HUES64 (cell line): ENCODE data around the gene RASA2.

Source experiments
- H3K27ac ChIP-seq: 2 replicates; pipeline ENCODE4 v1.7.0; 2013; ENCODE audit warnings: low read depth, low read length, inconsistent platforms
- H3K27me3 ChIP-seq: 2 replicates; pipeline ENCODE4 v1.6.1; 2013; ENCODE audit warnings: mild to moderate bottlenecking, low read length; ENCODE audit not compliant: insufficient read depth
- H3K36me3 ChIP-seq: 2 replicates; pipeline ENCODE4 v1.6.1; 2013; ENCODE audit warnings: mild to moderate bottlenecking, low read length; ENCODE audit not compliant: insufficient read depth
- H3K4me1 ChIP-seq: 2 replicates; pipeline ENCODE4 v1.6.1; 2013; ENCODE audit warnings: mild to moderate bottlenecking, low read length, moderate library complexity; ENCODE audit not compliant: insufficient read depth
- H3K4me3 ChIP-seq: 2 replicates; pipeline ENCODE4 v1.5.1; 2013; ENCODE audit warnings: mild to moderate bottlenecking, low read length, moderate library complexity
- H3K9ac ChIP-seq: 2 replicates; pipeline ENCODE4 v1.6.1; 2013; ENCODE audit warnings: mild to moderate bottlenecking, low read depth, low read length
- H3K9me3 ChIP-seq: 2 replicates; pipeline ENCODE4 v1.6.1; 2013; ENCODE audit warnings: low read depth, low read length; ENCODE audit not compliant: insufficient read depth
- WGBS: fragments of 150-250, 120-280 bp; methylation state at CpG from one replicate; pipeline ENCODE4 v1.1.7; 2013; ENCODE audit warnings: missing lambda C conversion rate; 5-methylcytosine and 5-hydroxymethylcytosine counted together

Gene RASA2

GRCh38 chr3:141539431-141540187, 52.8 kb downstream of the RASA2 start:
- 91% methylated on average over 5 of the region's 5 CpGs for WGBS
- Histone ChIP-seq H3K9me3 (peaks cover 7% of the 10 kb centered on the region; the same call in 1 of the 2 replicates), H3K27ac (no peak overlapping the region), H3K27me3 (no peaks in the 10 kb centered on the region), H3K9ac (no peak overlapping the region), H3K4me1 (no peaks in the 10 kb centered on the region), H3K4me3 (no peak overlapping the region), H3K36me3 (peaks cover 34% of the 10 kb centered on the region)

GRCh38 chr3:141540531-141540930, 53.7 kb downstream of the RASA2 start:
- Histone ChIP-seq H3K4me3 (no peak overlapping the region), H3K9ac (no peak overlapping the region), H3K27ac (no peak overlapping the region), H3K9me3 (peaks cover 2% of the 10 kb centered on the region; the same call in 1 of the 2 replicates), H3K36me3 (peaks cover 32% of the 10 kb centered on the region), H3K4me1 (no peaks in the 10 kb centered on the region), H3K27me3 (no peaks in the 10 kb centered on the region)
- 95% methylated on average over 2 of the region's 2 CpGs for WGBS

GRCh38 chr3:141542202-141542969, 55.6 kb downstream of the RASA2 start:
- no peak overlapping the region for H3K27ac ChIP-seq
- no peak overlapping the region for H3K4me3 ChIP-seq
- no peaks in the 10 kb centered on the region for H3K27me3 ChIP-seq
- H3K36me3 ChIP-seq: peaks cover 28% of the 10 kb centered on the region; the same call in 1 of the 2 replicates
- 93% methylated on average over 2 of the region's 2 CpGs for WGBS
- no peaks in the 10 kb centered on the region; the same call in 1 of the 2 replicates for H3K9me3 ChIP-seq
- H3K4me1 ChIP-seq: no peaks in the 10 kb centered on the region
- H3K9ac ChIP-seq: no peak overlapping the region

DNA sequence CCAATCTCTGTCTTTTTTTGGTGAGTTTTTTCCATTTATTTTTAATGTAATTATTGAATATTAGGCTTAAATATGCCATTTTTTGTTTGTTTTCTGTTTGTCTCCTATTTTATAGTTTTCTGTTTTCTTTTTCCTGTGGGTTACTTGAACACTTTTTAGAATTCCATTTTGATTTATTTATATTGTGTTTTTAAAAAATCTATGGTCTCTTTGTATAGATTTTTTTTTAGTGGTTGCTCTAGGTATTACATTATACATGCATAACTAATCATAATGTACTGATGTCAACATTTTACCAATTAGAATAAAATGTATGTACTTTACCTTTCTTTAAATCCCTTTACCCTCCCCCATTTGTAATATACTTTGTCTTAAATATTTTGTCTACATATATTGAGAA, 56.2 kb downstream of the RASA2 start:
- H3K9ac ChIP-seq: no peak overlapping the region
- H3K4me3 ChIP-seq: no peak overlapping the region
- no peaks in the 10 kb centered on the region for H3K4me1 ChIP-seq
- no peak overlapping the region for H3K27ac ChIP-seq
- H3K27me3 ChIP-seq: no peaks in the 10 kb centered on the region
- H3K9me3 ChIP-seq: no peaks in the 10 kb centered on the region; the same call in 1 of the 2 replicates
- H3K36me3 ChIP-seq: peaks cover 28% of the 10 kb centered on the region; the same call in 1 of the 2 replicates

GRCh38 chr3:141544697-141545096, 57.9 kb downstream of the RASA2 start:
- Histone ChIP-seq H3K36me3 (peaks cover 28% of the 10 kb centered on the region; the same call in 1 of the 2 replicates), H3K4me1 (no peaks in the 10 kb centered on the region), H3K27me3 (no peaks in the 10 kb centered on the region), H3K4me3 (no peak overlapping the region), H3K9ac (no peak overlapping the region), H3K27ac (no peak overlapping the region), H3K9me3 (no peaks in the 10 kb centered on the region; the same call in 1 of the 2 replicates)
- WGBS: 96% methylated on average over 6 of the region's 6 CpGs

- H3K9me3 ChIP-seq: no peaks in the 10 kb centered on the region; the same call in 1 of the 2 replicates
- no peaks in the 10 kb centered on the region for H3K27me3 ChIP-seq
- H3K9ac ChIP-seq: no peak overlapping the region
- no peak overlapping the region for H3K4me3 ChIP-seq
- no peak overlapping the region for H3K27ac ChIP-seq
- WGBS: 94% methylated on average over 2 of the region's 3 CpGs
- no peaks in the 10 kb centered on the region for H3K4me1 ChIP-seq
- H3K36me3 ChIP-seq: peaks cover 24% of the 10 kb centered on the region; the same call in 1 of the 2 replicates
These were observed 59.3 kb downstream of the RASA2 start for GRCh38 chr3:141546081-141546480.

GRCh38 chr3:141546586-141546985, 59.8 kb downstream of the RASA2 start:
- H3K27ac ChIP-seq: no peak overlapping the region
- H3K9me3 ChIP-seq: no peaks in the 10 kb centered on the region; the same call in 1 of the 2 replicates
- 92% methylated on average over 3 of the region's 3 CpGs for WGBS
- no peak overlapping the region for H3K4me3 ChIP-seq
- H3K9ac ChIP-seq: no peak overlapping the region
- H3K27me3 ChIP-seq: no peaks in the 10 kb centered on the region
- no peaks in the 10 kb centered on the region for H3K4me1 ChIP-seq
- H3K36me3 ChIP-seq: peaks cover 24% of the 10 kb centered on the region; the same call in 1 of the 2 replicates

- no peak overlapping the region for H3K27ac ChIP-seq
- peaks cover 15% of the 10 kb centered on the region; the same call in 1 of the 2 replicates for H3K36me3 ChIP-seq
- no peaks in the 10 kb centered on the region for H3K27me3 ChIP-seq
- 92% methylated on average over 2 of the region's 2 CpGs for WGBS
- H3K4me3 ChIP-seq: no peak overlapping the region
- no peaks in the 10 kb centered on the region for H3K4me1 ChIP-seq
- no peaks in the 10 kb centered on the region; the same call in 1 of the 2 replicates for H3K9me3 ChIP-seq
- H3K9ac ChIP-seq: no peak overlapping the region
These were observed 61.0 kb downstream of the RASA2 start for GRCh38 chr3:141547791-141548190.

- no peak overlapping the region for H3K4me3 ChIP-seq
- no peak overlapping the region for H3K27ac ChIP-seq
- no peaks in the 10 kb centered on the region for H3K4me1 ChIP-seq
- peaks cover 13% of the 10 kb centered on the region; the same call in 1 of the 2 replicates for H3K36me3 ChIP-seq
- no peaks in the 10 kb centered on the region; the same call in 1 of the 2 replicates for H3K9me3 ChIP-seq
- H3K9ac ChIP-seq: no peak overlapping the region
- 84% methylated on average over 2 of the region's 2 CpGs for WGBS
- no peaks in the 10 kb centered on the region for H3K27me3 ChIP-seq
These were observed 64.3 kb downstream of the RASA2 start for GRCh38 chr3:141550926-141551665.

- Histone ChIP-seq H3K9me3 (no peaks in the 10 kb centered on the region), H3K27me3 (no peaks in the 10 kb centered on the region), H3K4me3 (no peak overlapping the region), H3K36me3 (peaks cover 24% of the 10 kb centered on the region), H3K9ac (no peak overlapping the region), H3K27ac (no peak overlapping the region), H3K4me1 (no peaks in the 10 kb centered on the region)
- 100% methylated on average over 1 of the region's 2 CpGs for WGBS
These were observed 65.7 kb downstream of the RASA2 start for GRCh38 chr3:141552440-141552991.
